HT-29 (cell line): ENCODE results near the gene DPH5. TPM values are rescaled to one million over a fixed set of nuclear protein-coding genes. Genes with fewer than 3 reads are reported as not detected.

ENCODE experiments used
- DNase-seq: peaks from one replicate; pipeline ENCODE4 v3.0.0-alpha.2; 2015; ENCODE audit warnings: low spot score
- total RNA-seq: library from RNA; depleted of rRNA; stranded (reverse); fragments of >200 nt; shearing (Covaris generic); gene quantifications from 2 replicates; pipeline ENCODE4 v1.2.3, GENCODE V29; 2014; rRNA removed

The DPH5 gene
- total RNA-seq, 1 experiment from 2014 or later: 9.5 TPM

GRCh38 chr1:100943533-100943932 is 82.1 kb downstream of the DPH5 start:
- DNase-seq: no peak

DNA sequence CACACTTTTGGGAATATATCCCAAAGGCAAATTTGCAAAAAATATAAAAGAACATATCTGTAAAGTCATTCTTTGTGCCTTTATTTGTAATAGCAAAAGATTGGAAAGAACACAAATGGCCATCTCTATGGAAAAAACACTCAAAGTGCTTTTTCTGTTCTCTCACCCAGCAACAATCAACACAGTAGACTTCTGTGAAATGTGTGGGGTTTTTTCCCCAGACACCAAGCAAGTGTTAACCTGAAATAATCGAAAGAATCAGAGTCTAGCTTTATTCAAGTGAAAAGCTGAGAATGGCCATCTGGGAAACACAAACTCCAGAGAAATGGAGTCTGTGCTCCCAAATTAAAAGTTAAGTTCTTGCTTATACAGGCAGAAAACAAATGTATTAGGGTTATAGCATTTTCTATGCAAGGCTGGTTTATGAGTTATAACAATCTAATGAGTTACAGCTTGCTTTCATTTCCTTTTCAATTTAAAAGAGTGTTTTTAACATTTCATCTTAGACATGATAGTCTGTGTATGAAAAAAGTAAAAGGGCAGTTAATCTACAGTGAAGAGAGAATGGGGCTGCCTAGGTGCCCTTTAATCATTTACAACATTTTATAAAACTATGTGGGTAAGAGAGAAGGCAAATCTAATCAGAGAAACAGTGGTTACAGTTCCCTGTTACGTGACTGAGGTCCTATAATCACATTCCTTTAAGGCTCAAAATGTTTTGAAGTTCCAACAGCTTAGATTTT is 83.1 kb downstream of the DPH5 start:
- DNase-seq: no peak

- no peak for DNase-seq
Observed at GRCh38 chr1:100941580-100942216, 83.9 kb downstream of the DPH5 start.

DNA sequence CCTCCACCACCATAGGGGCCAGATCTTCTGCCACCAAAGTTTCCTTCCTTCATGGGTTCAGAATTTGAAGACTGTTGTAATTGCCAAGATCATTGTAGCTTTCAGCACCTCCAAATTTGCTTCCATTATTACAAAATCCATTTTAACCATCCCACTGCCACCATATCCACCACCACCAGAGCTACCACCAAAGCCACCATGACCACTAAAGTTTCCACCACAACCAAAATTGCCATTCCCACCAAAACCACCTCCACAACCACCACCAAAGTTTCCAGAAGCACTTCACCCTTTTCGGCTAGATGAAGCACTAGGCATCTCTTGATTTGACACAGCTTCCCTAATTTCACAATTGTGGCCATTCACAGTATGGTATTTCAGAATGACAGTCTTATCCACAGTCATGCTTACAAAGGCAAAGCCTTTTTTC is 84.5 kb downstream of the DPH5 start:
- no peak for DNase-seq

Other genes starting within 250 kb of the DPH5 start
- 8.7 and 11.1 TPM in 2 replicates for gene EXTL2, start 130.9 kb downstream of the DPH5 start, total RNA-seq
- 17.7 and 18.8 TPM in 2 replicates for gene SLC30A7, start 129.7 kb downstream of the DPH5 start, total RNA-seq
- not detected in 2 replicates for gene S1PR1, start 211.2 kb upstream of the DPH5 start, total RNA-seq